DMS79 treated with DMSO at 0.1 percent for 48 hours (cell line): ENCODE data around the gene BMP7.

Source experiments
- DNase-seq: peaks from one replicate; lab custom pipeline; 2025; lab: John Stamatoyannopoulos, UW

Gene BMP7

DNA sequence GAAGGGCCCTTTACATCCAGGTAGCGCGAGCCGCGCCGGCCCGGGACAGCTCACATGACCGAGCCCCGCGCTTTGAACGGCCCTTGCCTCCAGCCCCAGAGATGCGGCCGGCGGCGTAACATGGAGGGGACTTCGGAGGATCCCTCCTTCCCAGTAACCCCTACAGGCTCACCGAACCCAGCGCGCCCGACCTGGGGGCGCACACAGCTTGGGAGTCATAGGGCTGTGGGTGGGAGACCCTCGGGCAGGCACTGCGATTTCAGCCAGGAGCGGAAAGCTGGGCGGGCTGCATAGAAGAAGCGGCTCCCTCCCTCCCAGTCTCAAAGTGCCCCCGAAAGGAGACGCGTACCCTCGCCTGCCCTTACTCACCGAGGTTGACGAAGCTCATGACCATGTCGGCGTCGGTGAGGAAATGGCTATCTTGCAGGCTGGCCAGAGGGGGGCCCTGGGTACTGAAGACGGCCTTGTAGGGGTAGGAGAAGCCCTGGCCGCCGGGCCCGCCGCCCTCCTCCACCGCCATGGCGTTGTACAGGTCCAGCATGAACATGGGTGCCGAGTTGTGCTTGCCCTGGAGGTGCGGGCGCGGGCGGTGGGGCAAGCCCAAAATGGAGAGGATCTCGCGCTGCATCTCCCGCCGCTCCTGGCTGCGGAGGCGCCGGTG, 975 bp downstream of the BMP7 start:
- DNase-seq = peak; percentile 60

DNA sequence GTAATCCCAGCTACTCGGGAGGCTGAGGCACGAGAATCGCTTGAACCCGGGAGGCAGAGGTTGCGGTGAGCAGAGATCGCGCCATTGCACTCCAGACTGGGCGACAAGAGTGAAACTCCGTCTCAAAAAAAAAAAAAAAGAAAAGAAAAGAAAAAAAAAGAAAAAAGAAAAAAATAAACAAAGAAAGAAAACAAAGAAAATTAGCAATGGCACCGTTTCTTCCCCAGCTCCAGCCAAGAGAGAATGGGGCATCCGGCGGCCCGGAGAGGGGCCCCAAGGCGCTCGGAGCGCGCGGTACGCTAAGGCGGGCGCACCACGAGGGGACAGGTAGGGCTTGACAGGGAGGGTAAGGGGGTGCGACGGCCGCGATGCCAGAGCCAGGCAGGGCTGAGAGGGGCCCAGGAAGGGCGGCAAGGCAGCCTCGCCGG, 1.5 kb downstream of the BMP7 start:
- DNase-seq = peak; percentile 60

DNA sequence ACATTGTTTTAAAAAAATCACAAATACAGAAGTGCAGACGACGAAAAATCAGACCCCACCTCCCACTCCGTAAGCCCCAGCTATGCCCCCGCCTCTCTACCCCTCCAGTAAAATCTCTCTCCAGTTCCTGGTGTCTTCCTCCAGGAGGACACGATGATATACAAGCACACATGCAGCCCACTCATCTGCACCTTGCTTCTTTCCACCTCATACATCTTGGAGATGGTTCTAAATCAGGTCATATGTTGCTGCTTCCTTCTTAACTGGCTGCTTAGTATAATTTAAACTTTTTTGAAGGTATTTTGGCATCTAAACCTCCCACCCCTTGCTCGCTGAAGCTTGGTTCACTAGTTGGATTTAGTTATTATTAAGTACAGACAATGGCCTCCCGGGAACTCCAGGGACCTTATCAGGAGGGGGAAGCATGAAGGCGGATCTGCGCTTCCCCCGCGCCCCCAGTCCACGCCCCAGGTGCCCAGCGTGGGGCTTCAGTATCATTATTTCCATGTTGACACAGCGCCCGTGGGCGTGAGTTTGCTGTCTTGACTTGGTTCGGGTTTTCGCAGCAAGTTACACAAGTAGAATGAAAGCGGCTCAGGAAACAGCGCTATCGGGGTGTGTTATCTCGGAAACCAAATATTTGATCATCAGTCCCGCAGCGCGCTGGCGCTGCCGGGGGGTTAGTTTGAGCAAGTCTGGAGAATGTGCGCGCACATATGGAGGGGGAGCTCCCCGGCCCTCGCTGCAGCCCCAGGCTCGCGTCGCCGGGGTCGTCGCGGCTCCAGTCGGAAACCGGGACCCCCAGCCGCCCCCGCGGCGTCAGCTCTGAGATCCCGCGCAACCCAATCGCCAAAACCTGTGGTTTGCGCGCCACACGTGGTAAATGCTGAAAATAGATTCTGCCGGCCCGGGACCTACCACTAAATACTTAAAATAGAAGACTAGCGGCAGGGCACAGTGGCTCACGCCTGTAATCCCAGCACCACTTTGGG, 2.3 kb downstream of the BMP7 start:
- peak; percentile 52 for DNase-seq

DNA sequence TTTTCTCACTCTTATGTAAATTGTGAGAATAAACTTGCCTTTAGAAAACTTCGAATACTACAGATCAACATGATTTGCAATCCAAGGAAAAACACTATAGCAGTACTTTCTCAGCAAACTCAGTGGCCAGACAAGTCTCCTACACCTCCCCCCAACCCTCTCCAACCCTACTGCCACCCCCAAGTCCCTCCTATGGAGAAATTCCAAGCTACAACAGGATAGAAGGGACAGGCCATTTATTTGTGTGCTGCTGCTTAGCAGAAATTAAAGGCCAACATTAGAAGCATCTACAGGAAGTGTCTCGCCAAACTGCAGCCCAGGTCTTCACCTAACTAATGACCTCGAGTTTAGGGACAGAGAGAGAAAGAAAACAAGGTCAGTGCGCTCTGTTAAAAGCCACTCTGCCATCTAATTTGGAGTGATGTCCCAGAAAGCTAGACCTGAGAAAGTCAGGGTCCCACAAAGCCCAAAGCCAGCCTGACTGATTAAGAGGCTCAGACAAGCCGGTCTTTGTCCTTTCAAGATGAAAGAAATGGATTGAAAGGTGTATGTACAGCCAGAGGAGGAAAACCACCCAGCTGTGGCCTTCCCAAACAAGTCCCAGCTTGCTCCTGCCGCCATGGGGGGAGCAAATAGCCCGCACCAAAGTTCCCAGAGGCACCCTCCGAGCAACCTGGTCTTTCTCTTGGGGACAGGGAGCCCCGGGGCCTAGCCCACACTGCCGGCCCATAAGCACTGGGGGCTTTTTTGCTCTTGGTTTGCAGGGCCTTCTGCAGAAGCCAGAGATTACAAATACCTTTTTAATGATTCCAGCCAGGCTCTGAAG, 3.4 kb downstream of the BMP7 start:
- DNase-seq = peak; percentile 45

DNA sequence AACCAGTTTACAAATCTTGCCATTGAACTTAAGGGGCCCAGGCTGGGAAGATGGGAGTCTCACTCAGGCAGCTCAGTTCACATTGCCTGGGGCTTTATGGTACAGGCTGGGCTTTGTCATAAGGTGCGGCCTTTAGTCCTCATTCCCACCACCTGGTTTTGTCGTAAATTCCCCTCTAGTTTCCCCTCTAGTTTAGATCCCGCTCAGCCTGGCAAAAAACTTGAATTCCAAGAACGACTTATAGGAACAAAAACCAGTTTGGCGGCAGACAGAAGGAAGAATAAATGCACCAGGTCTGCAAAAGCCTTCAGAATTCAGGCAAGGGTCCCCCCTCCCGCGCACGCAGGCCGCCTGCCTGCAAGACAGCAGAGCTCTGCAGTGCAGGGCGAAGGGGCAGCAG, 4.1 kb downstream of the BMP7 start:
- DNase-seq = no peak

DNA sequence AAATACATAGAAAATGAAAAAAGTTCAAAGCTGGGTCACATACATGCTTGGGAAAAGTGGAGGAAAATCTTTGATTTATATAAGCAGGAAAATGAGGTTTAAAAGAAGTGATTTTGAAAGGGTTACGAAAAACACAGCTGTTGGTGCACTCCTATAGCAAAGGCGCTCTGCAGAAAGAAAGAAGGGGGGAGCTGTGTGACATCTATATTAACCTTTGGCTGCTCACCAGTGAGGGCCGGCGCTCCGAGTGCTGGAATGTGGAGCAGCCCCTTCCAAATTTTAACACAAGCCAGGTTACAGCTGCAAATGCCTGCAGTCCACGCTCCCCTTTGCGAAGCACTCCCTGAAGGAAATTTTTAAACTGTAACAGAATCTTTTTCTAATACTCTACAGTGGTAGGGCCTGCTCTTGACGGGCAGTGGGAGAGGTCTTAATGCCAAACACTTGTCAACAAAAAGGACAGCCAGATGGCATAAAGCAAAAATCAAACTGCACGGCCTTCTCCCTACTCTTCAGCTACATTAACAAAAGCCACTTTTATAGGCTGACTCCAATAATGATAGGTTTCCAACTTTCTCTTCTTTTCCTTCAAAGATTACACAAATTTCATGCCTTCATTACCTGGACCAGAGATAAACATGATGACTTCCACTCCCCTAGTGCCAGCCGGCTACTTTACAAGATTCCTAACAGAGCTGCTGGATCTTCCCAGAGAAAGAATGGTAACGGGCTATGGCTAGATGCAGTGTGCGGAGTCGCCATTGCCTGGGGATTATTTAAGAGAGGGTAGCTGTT, 4.8 kb downstream of the BMP7 start:
- peak; percentile 41 for DNase-seq

DNA sequence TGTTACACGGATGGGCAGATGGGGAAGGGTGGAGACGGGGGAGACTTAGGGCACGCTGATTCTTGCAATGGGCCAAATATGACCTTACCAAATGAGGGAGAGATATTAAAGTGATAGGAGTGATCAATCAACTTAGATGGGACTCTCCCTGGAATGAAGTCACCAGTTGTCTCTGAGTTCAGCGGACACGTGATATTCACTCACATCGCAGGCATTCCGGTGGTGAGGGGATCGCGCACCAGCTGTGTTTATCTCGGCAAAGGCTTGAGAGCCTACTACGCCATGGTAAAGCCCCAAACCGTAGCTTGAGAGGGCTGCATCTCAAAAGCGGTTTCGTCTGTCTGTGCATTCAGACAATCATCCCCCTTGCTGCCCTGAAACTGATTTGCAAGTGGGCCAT, 5.5 kb downstream of the BMP7 start:
- DNase-seq = peak; percentile 49

DNA sequence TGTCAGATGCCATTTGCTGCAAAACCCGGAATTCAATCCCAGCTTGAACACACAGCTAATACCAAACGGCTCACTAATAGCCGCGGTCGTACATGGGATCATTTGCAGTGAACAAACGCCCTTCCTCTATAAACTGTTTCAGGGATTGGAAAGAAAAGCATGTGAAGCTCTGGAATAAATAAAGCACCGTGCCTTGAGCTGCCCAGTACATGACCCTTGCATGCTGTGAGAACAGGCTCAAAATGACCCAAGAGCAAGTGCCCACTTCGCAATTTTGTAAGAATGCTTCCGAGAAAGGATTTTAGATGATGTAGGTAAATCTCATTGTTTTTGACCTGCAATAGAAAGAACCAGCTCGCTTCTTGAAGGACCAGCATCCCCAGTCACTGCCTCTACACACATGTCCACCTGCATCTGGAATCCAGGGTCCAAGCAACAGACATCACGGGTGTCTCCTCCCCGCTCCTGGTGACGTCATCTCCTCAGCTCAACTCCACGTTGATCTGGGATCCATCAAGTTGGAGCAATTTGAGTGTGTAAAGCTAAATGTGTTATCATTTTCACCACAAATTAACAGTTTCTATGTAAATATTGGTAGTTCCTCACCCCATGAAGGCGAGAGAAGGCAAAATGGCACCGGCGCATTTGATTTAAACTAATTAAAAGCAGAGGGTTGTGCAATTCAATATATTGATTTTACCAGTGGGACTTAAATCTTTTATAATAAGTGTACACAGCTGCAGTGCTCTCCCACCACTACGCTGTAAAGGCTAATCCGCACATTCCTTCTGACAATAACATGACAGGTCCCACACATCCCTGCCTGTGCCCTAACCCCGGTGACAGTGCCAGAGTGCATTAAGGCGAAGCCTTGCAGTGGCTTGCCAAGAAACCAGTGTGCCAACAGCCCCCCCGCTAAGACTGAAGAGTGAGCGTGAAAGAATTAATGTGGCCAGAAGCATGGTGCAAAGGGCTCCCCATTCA, 6.2 kb downstream of the BMP7 start:
- DNase-seq = peak; percentile 49

DNA sequence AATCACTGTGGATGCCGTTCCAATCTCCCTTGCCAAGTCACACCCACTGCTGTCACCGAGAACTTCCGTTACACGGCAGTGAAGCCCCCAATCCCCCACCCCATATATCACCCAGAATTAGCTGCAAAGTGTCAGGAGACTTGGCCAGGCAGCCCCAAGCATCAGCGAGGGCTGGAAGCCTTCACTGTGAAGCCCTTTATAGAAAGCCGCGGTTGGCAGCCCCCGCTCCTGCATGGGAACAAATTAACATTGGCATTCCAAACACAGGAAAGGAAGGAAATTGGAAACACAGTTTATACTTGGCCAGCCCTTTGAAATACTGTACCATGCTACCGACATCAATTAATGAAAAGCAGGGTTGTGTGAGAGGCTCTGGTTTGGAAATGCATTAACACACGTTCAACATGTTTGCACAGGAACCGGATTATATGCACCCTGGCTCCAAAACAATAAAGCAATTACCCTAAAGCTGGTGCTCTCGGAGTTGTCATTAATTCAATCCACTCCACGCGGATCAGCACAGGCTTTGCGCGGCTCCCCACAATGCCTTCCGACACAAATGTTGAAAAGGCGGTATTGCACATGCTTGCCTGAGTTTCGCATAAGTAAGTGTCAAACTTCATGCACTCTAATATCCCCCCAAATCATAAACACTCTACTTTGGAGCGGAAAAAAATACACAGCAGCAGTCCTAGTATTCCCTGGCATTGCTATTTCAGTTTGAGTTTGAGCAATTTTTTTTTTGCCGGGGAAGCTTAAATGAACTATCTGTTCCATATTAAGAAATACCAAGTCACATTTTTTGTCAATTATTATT, 7.1 kb downstream of the BMP7 start:
- DNase-seq = peak; percentile 69

DNA sequence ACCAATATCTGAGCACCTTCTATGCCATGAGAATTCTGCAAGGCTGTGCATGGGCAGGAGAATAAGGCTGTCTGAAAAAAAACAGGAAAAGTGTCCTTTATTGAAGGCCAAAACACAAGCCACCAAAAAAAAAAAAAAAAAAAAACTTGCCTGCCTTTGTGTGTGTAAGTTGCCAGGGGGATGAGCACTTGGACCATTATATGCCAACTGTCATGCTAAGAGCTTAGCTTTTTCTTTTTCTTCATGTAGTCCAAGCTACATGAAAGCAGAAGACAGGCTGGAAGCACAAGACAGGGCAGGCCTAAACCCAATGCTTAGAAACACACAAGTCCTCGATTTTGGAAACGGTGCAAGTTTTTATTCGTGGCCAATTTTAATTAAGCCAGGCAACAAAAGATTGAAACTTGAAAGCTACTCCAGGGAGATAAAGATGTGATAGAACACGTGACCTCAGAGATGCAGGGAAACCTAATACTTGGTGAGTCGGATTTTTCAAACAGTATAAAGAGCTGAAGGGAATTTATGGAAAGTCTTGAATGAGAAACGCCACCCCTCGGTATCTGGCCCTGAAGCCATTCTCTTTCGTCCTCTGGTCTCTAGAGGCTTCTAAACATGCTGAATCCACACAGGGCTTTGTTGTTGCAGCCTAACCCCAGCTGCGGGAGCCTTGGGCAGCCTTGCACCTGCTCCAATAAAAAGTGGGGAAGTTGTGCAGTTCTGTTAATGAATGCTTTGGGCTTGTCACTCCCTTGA, 8.6 kb downstream of the BMP7 start:
- DNase-seq = peak; percentile 92

DNA sequence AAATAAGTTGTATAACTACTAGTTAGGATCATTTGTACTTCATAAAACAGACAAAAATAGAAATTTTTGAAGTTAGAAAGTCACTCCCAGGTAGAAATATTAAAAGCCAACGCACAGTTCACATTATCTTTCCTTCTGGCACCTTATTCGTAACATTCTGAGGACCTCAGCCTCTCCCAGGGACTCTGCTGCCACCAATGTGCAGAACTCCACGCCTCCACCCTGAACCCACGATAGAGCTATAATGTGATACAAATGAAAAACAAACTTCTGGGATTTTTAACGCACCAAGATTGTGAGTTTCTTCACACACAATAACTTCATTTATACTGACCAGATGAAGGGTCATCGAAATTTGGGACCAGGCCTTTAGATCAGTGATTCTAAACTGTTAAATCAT, 9.5 kb downstream of the BMP7 start:
- DNase-seq = no peak

DNA sequence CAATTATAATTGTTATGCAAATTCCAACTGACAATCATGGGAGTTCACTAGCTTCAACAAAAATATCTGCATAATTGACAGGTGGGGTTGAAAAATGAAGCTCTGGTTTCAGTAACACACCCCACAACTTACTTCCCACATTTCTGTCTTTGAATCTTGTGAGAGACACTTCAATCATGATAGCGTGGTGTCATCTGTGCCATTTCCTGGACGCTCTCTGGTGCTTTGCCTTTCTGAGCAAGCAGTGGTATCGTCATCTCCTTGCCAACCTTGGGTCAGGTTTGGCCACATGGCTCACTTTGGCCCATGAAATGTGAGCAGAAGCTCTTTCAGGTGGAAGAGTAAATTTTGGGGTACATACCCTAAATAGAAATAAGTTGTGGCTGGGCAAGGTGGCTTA, 10.2 kb downstream of the BMP7 start:
- no peak for DNase-seq

DNA sequence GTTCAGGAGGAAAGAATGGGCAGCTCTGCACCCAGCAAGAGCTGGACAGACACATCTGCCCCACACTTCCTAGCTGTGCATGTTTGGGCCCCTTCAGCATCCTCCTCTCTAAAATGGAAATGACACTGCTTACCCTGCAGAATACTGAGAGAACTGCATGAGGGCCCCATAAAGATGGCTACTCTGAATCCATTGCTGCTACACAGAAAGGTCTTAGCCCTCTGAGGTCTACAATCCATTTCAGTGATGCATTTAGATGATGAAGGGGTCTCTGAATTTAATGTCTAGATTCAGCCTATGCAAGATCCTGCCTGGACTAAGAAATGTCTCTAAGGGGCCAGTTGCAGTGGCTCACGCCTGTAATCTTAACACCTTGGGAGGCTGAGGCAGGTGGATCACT, 11.3 kb downstream of the BMP7 start:
- no peak for DNase-seq

DNA sequence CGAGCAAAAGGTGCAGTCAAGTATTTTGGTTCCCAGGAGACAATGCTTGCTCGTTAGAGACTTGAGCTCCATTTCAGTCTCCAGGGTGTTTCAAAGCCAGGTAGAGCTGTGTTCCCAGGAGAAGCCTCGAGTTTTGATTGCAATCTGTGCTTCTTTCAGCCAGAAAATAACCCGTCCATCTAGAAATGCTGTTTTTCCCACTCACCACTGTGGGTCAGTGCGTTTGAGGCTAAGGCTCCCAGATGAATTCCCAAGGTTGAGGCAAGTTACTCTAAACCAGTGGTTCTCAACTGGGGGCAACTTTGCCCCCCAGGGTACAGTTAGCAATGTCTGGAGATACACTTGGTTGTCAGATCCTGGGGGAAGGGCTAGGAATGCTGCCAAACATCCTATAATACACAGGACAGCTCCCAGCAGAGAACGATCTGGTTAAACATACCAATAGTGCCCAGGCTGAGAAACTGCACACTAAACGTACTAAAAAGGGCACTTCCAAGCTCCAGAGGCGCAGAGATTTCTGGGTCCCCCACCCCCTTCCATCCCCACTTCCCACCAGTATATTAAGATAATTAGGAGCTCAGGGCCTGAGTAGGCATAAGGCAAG, 13.8 kb downstream of the BMP7 start:
- DNase-seq = no peak

DNA sequence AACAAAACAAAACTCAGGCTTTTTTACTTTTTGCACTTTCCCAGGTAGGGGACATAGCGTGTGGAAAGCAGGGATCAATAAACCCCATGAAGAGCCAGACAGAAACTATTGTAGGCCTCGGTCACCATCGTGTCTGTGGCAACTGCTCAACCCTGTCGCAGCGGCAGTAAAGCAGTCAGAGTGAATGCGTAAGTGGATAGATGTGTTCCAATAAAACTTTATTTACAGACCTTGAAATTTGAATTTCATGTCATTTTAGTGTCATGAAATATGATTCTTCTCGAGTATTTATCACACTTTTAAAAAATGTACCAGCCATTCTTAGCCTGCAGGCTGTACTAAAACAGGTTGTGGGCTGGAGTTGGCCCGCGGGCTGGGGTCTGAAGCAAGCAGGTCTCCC, 14.5 kb downstream of the BMP7 start:
- DNase-seq = no peak

DNA sequence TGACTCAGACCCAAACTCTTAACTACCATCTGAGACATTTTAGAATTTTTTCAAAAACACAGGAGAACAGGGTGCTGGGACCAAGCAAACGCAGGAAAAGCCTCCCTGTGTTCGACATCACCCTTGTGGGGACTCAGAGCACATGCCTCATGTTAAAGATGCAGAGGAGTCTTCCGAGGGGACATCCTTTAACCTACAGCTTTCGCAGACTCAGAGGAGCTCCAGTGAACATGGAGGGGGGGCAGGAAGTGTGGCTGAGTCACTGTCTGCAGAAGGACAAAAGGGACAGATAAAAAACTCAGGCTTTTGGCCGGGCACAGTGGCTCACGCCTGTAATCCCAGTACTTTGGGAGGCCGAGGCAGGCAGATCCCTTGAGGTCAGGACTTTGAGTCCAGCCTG, 15.1 kb downstream of the BMP7 start:
- no peak for DNase-seq

DNA sequence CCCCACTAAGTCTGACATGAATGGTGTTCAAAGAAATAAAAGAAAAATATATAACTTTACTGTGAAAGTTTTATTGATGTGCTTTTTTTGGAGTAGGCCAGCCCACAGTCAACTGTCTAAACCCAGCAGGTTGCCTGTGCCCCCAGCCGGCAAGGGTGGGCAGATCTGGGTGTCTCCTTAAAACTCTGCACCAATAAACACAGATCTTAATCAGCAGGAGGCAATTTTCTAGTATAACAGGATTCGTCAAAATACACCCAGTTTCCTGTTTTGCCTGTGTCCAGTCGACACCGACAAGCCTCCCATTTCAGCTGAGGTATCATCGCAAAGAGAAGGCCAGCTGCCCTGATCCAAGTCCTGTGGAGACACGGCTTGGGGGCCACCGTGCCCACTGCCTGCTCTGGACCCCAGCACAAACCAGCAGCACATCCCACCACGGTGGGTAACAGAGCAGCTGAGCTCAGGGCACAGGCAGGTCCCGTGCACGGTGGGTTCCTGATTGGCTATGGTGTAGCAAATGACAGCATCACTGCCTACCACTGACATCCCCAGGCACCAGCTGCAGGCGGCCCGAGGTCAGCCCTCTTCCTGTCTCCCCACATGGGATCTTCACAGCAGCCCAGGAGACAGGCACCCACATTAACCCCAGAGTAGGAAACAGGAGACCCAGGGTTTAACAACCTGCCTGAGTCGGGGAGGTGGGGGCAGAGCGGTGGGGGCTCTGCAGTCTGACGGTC, 15.7 kb downstream of the BMP7 start:
- DNase-seq = no peak

DNA sequence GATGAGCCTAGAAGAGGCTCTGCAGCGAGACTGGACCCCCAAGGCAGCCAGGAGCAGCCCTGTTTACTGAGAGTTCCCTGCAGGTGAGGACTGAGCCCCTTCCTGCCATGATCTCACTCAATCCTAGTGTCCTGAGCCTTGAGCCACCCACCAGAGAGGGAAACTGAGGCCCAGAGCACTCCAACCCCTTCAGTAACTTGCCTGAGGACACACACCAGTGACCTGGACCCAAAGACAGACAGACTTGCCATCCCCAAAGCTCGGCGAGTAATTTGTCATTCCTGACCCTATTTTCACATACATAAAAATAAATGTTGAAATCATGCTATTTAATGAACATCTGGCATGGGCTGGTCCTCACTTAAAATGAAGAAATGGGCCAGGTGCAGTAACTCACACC, 16.7 kb downstream of the BMP7 start:
- DNase-seq = no peak
